Neuron (in vitro differentiated cells): ENCODE results near the gene CRB2.

Experiments used
- H2AFZ ChIP-seq: one replicate; pipeline ENCODE4 v1.6.1; 2013; ENCODE audit warnings: low read depth, mild to moderate bottlenecking, inconsistent platforms, low read length, moderate library complexity
- H3K27me3 ChIP-seq: one replicate; pipeline ENCODE4 v1.6.1; 2013; ENCODE audit warnings: low read length; ENCODE audit not compliant: insufficient read depth
- H3K36me3 ChIP-seq: one replicate; pipeline ENCODE4 v1.6.1; 2013; ENCODE audit warnings: low read length; ENCODE audit not compliant: insufficient read depth
- H3K4me1 ChIP-seq: one replicate; pipeline ENCODE4 v1.6.1; 2013; ENCODE audit warnings: low read length; ENCODE audit not compliant: insufficient read depth
- H3K4me3 ChIP-seq: 2 replicates; pipeline ENCODE4 v1.5.1; 2013; ENCODE audit warnings: mild to moderate bottlenecking, low read length, moderate library complexity
- H3K9me3 ChIP-seq: one replicate; pipeline ENCODE4 v1.6.1; 2013; ENCODE audit warnings: low read length

Gene CRB2

DNA sequence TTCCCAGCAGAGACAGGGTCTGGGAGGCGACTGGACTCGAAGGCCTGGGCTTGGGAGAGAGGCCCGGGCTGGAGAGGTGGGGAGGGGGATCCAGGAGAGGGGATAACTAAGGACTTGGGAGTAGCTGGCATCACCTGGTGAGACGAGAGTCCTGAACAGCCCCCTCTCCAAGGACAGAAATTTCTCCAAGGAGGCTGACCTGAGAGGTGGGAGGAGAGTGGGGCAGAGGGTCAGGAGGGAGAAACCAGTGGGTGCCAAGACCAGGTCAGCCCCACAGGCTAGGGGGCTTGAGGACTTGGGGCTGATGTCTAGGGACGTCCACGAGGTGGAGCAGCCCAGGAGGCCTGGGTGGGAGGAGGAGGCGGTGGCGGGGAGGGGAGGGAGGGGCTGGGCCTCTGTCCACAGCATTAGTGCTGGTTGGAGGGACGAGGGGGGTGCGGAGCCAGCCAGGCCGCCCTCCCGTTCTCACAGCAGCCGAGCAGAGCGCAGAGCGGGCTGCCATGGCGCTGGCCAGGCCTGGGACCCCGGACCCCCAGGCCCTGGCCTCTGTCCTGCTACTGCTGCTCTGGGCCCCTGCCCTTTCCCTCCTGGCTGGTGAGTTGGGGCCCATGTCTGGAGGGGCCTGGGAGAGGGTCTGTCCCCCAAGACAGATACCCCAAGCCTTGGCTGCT lies at the start of gene CRB2:
Gene CRB2 (plus strand): TSS at position 437 of the 671 bp plus-strand sequence. CDS start 64 bp downstream, at position 501.
- Histone ChIP-seq H2AFZ (no peak within 1 kb of the TSS), H3K27me3 (no peaks in the 10 kb centered on the region), H3K4me1 (peaks cover 44% of the 10 kb centered on the region), H3K9me3 (no peaks in the 10 kb centered on the region), H3K4me3 (peak within 1 kb of the TSS; percentile 86), H3K36me3 (no peaks in the 10 kb centered on the region)

DNA sequence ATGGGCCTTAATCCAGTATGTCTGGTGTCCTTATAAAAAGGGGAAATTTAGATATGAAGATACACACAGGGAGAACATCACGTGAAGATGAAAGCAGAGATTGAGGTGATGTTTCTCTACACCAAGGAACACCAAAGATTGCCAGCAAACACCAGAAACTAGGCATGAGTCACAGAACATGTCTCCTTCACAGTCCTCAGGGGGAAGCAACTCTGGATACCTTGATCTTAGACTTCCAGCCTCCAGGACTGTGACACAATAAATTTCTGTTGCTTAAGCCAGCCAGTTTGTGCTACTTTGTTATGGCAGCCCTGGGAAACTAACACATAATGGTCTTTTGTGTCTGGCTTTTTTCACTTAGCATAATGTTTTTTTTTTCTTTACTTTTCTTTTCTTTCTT lies 46.4 kb upstream of the CRB2 start:
- H3K4me3 ChIP-seq, result no peak overlapping the region
- peaks cover 3% of the 10 kb centered on the region for H3K27me3 ChIP-seq
- H3K36me3 ChIP-seq, result no peaks in the 10 kb centered on the region
- no peak overlapping the region for H2AFZ ChIP-seq
- no peaks in the 10 kb centered on the region for H3K9me3 ChIP-seq
- H3K4me1 ChIP-seq, result peaks cover 12% of the 10 kb centered on the region

DNA sequence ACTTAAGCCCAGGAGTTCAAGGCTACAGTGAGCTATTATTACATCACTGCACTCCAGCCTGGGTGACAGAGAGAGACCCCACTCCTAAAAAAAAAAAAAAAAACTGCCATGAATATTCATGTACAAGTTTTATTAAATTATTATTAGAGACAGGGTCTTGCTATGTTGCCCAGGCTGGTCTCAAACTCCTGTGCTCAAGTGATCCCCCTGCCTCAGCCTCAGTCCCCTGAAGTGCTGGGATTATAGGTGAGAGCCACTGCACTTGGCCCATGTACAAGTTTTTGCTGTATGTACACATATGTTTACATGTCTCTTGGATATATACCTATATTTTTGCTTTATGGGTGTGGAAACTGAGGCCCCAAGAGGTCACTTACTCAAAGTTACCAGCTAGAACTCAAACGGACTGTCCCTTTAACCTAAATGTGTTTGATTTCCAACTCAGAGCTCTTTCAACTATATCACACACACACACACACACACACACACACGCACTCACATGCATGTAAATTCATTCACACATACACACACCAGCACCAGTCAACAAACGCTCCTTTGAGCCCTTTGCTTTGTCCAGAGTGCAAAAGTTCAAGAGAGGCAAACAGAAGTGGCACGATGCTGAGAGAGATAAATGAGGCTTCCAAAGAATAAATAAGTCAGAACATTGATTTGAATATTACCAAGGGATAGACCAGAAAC lies 45.3 kb upstream of the CRB2 start:
- Histone ChIP-seq H3K9me3 (no peaks in the 10 kb centered on the region), H3K36me3 (no peaks in the 10 kb centered on the region), H2AFZ (no peak overlapping the region), H3K4me3 (no peak overlapping the region), H3K4me1 (peaks cover 12% of the 10 kb centered on the region), H3K27me3 (peaks cover 3% of the 10 kb centered on the region)

DNA sequence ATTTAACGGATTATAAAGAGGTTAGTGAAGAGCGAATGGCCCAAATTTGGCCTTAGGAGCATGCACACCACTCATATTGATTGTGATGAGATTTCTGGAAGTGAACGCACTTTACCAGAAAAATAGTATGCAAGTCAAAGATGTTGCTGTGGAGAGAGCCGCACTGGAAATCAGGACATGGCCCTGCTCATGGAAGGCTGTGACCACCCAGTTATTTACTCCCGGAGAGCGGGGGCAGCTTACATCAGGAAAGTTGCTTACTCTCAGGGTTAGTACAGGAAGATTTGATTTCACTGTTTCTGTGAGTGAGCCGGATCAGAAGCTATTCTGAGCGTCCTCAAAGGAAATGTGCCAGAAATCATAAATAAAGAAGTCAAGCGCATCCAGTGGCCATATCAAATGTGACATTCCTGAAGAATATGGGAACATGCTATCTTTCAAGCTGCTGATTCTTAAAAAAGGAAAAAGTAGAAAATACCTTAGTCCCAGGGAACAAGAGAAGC lies 44.7 kb upstream of the CRB2 start:
- H2AFZ ChIP-seq, result no peak overlapping the region
- no peaks in the 10 kb centered on the region for H3K9me3 ChIP-seq
- no peaks in the 10 kb centered on the region for H3K36me3 ChIP-seq
- H3K27me3 ChIP-seq, result peaks cover 3% of the 10 kb centered on the region
- peaks cover 14% of the 10 kb centered on the region for H3K4me1 ChIP-seq
- H3K4me3 ChIP-seq, result no peak overlapping the region

GRCh38 chr9:123312306-123312877 lies 43.6 kb upstream of the CRB2 start:
- Histone ChIP-seq H3K4me1 (peaks cover 15% of the 10 kb centered on the region), H3K9me3 (no peaks in the 10 kb centered on the region), H3K36me3 (no peaks in the 10 kb centered on the region), H3K4me3 (no peak overlapping the region), H3K27me3 (peaks cover 3% of the 10 kb centered on the region), H2AFZ (no peak overlapping the region)

- no peaks in the 10 kb centered on the region for H3K36me3 ChIP-seq
- H3K27me3 ChIP-seq, result peaks cover 16% of the 10 kb centered on the region
- H2AFZ ChIP-seq, result no peak overlapping the region
- H3K9me3 ChIP-seq, result no peaks in the 10 kb centered on the region
- H3K4me3 ChIP-seq, result no peak overlapping the region
- H3K4me1 ChIP-seq, result peaks cover 15% of the 10 kb centered on the region
These were observed 41.4 kb upstream of the CRB2 start for GRCh38 chr9:123314617-123315016.

GRCh38 chr9:123315635-123316034 lies 40.4 kb upstream of the CRB2 start:
- peaks cover 15% of the 10 kb centered on the region for H3K4me1 ChIP-seq

GRCh38 chr9:123316053-123316718 lies 39.8 kb upstream of the CRB2 start:
- Histone ChIP-seq H3K4me1 (peaks cover 12% of the 10 kb centered on the region), H2AFZ (no peak overlapping the region), H3K36me3 (no peaks in the 10 kb centered on the region), H3K9me3 (no peaks in the 10 kb centered on the region), H3K27me3 (peaks cover 22% of the 10 kb centered on the region), H3K4me3 (no peak overlapping the region)

More at GRCh38 chr9:123315635-123316034, 40.4 kb upstream of the CRB2 start:
- no peak overlapping the region for H2AFZ ChIP-seq
- H3K4me3 ChIP-seq, result no peak overlapping the region
- H3K9me3 ChIP-seq, result no peaks in the 10 kb centered on the region
- no peaks in the 10 kb centered on the region for H3K36me3 ChIP-seq
- peaks cover 21% of the 10 kb centered on the region for H3K27me3 ChIP-seq

GRCh38 chr9:123318202-123318601 lies 37.8 kb upstream of the CRB2 start:
- Histone ChIP-seq H2AFZ (no peak overlapping the region), H3K4me1 (peaks cover 3% of the 10 kb centered on the region), H3K4me3 (no peak overlapping the region), H3K36me3 (no peaks in the 10 kb centered on the region), H3K9me3 (no peaks in the 10 kb centered on the region), H3K27me3 (peaks cover 18% of the 10 kb centered on the region)

DNA sequence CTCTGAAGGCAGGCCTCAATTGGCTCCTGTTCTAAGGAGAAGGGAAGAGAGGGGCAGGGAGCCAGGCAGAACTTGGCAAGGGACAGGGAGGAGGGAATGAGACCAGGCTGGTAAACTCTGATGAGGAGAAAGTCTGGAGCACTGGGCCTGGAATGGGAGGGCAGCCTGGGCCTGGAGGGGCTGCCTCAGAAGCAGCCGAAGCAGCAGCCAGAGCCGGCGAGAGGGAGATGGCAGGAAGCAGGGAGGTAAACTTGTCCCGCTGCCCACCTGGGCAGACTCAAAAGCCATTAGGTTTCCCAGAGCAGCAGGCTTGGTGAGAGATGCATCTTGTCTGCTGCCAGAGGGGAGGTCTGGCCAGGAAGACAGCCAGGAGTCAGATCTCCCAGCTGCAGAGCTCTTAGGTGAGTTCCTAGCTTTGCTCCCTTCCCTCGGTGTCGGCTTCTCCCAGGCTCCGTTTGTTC lies 37.0 kb upstream of the CRB2 start:
- Histone ChIP-seq H3K4me3 (no peak overlapping the region), H3K9me3 (no peaks in the 10 kb centered on the region), H3K36me3 (no peaks in the 10 kb centered on the region), H3K27me3 (peaks cover 18% of the 10 kb centered on the region), H2AFZ (no peak overlapping the region), H3K4me1 (peaks cover 3% of the 10 kb centered on the region)

DNA sequence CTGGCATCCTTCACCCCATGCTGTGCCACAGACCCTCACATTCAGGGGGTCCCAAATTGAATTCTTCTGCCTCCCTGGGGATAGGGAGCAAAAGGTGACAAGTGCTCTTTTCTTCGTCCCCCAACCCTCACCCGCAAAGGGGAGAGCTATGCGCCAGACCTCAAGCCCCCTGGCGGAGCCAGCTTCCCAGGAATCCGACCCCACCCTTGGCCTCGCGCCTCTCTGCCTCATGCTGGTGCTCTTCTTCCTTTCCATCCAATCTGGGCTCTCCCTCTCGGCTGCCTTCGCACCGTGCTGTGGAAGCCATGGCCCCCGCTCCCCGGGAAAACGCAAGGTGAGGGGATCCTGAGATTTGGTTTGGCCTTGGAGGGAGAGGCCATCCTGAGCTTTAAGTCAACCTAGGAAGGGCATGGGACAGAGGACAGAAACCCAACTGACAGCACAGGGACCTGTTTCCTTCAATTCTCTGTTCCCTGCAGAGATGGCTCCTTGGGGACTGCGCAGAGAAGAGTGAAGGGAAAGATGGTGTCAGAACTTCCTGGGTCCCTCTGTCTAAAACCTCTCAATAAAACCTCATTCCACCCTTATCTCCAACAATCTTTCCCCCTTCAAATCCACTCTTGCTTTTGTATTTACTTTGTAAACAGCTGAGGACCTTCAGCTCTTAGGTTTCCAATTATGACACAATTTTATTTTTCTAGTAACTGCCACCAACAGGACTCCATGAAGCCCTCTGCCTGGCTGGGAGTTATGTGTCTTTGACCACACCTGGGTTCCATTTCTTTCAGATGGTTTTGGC lies 36.3 kb upstream of the CRB2 start:
- H3K4me1 ChIP-seq, result peaks cover 3% of the 10 kb centered on the region
- no peak overlapping the region for H3K4me3 ChIP-seq
- no peak overlapping the region for H2AFZ ChIP-seq
- H3K27me3 ChIP-seq, result peaks cover 18% of the 10 kb centered on the region
- H3K36me3 ChIP-seq, result no peaks in the 10 kb centered on the region
- H3K9me3 ChIP-seq, result no peaks in the 10 kb centered on the region

- Histone ChIP-seq H3K27me3 (peaks cover 18% of the 10 kb centered on the region), H2AFZ (no peak overlapping the region), H3K36me3 (no peaks in the 10 kb centered on the region), H3K4me1 (peaks cover 3% of the 10 kb centered on the region), H3K9me3 (no peaks in the 10 kb centered on the region), H3K4me3 (no peak overlapping the region)
These were observed 35.2 kb upstream of the CRB2 start for GRCh38 chr9:123320814-123321213.
